ENCODE results near the gene ASB13.

Gene ASB13

GRCh38 chr10:5645944-5646617 is 20.3 kb downstream of the ASB13 start:
- no peak for DNase-seq

- DNase-seq: no peak
Observed at GRCh38 chr10:5645375-5645774, 21.0 kb downstream of the ASB13 start.

GRCh38 chr10:5644930-5645329 is 21.5 kb downstream of the ASB13 start:
- DNase-seq: no peak

- DNase-seq: no peak
Observed at GRCh38 chr10:5643346-5644067, 22.9 kb downstream of the ASB13 start.

- DNase-seq: no peak
Observed at GRCh38 chr10:5641501-5641900, 24.9 kb downstream of the ASB13 start.

- no peak for DNase-seq
Observed at GRCh38 chr10:5640501-5640900, 25.9 kb downstream of the ASB13 start.

GRCh38 chr10:5640036-5640435 is 26.4 kb downstream of the ASB13 start:
- no peak for DNase-seq

GRCh38 chr10:5639066-5639465 is 27.3 kb downstream of the ASB13 start:
- no peak for DNase-seq

GRCh38 chr10:5638494-5638893 is 27.9 kb downstream of the ASB13 start:
- DNase-seq: no peak

- DNase-seq: no peak
Observed at GRCh38 chr10:5634918-5635317, 31.5 kb downstream of the ASB13 start.

- no peak for DNase-seq
Observed at GRCh38 chr10:5633166-5633749, 33.1 kb downstream of the ASB13 start.

GRCh38 chr10:5632446-5632845 is 33.9 kb downstream of the ASB13 start:
- no peak for DNase-seq

- DNase-seq: no peak
Observed at GRCh38 chr10:5631936-5632335, 34.5 kb downstream of the ASB13 start.

- DNase-seq: no peak
Observed at GRCh38 chr10:5630112-5630436, 36.3 kb downstream of the ASB13 start.

GRCh38 chr10:5629303-5630111 is 36.9 kb downstream of the ASB13 start:
- DNase-seq: no peak

GRCh38 chr10:5628451-5629302 is 37.7 kb downstream of the ASB13 start:
- DNase-seq: no peak

- DNase-seq: no peak
Observed at GRCh38 chr10:5627486-5628044, 38.8 kb downstream of the ASB13 start.

- DNase-seq: no peak
Observed at GRCh38 chr10:5625992-5626777, 40.2 kb downstream of the ASB13 start.

GRCh38 chr10:5624701-5625100 is 41.7 kb downstream of the ASB13 start:
- no peak for DNase-seq

- no peak for DNase-seq
Observed at GRCh38 chr10:5623081-5623748, 43.2 kb downstream of the ASB13 start.
